Large intestine (tissue), 12 donors: ENCODE results near the gene PAX3. TPM values are rescaled to one million over a fixed set of nuclear protein-coding genes. Genes with fewer than 3 reads are reported as not detected.

Source experiments
- DNase-seq, 2 donors: peaks; one replicate each; pipeline versions ENCODE4 v3.0.0 to v3.0.0-alpha.2; 2013
- H3K27ac ChIP-seq: one replicate; pipeline ENCODE4 v1.5.1; 2013; ENCODE audit warnings: low read length
- H3K27me3 ChIP-seq: 2 replicates; pipeline ENCODE4 v1.6.1; 2013; ENCODE audit warnings: low read length; ENCODE audit not compliant: control insufficient read depth, insufficient read depth
- H3K36me3 ChIP-seq: 2 replicates; pipeline ENCODE4 v1.6.1; 2013; ENCODE audit warnings: low read length; ENCODE audit not compliant: control insufficient read depth, insufficient read depth
- H3K4me1 ChIP-seq: one replicate; pipeline ENCODE4 v1.6.1; 2013; ENCODE audit warnings: low read length; ENCODE audit not compliant: control insufficient read depth, insufficient read depth
- H3K4me3 ChIP-seq: one replicate; pipeline ENCODE4 v1.5.1; 2013; ENCODE audit warnings: low read length
- H3K9me3 ChIP-seq: one replicate; pipeline ENCODE4 v1.6.1; 2013; ENCODE audit warnings: mild to moderate bottlenecking, low read depth, low read length, moderate library complexity; ENCODE audit not compliant: control insufficient read depth
- WGBS: methylation state at CpG from one replicate; pipeline ENCODE4 v1.1.5; 2013; ENCODE audit warnings: low lambda C conversion rate; ENCODE audit not compliant: insufficient coverage; 5-methylcytosine and 5-hydroxymethylcytosine counted together
- long read RNA-seq, 11 donors: transcript quantifications; one replicate each; lab custom pipeline, GENCODE V29; 2026
- polyA plus RNA-seq: library from polyadenylated mRNA; unstranded; fragments of 120-200 nt; gene quantifications from one replicate; pipeline ENCODE4 v1.2.1, GENCODE V29; 2013

PAX3 gene
- polyA plus RNA-seq = 0.03 TPM
- long read RNA-seq, donor 1 = 0 reads
- long read RNA-seq, donor 2 = 0 reads
- long read RNA-seq, donor 3 = 0 reads
- long read RNA-seq, donor 4 = 0 reads
- long read RNA-seq, donor 5 = 0 reads
- long read RNA-seq, donor 6 = 0 reads
- long read RNA-seq, donor 7 = 0 reads
- long read RNA-seq, donor 8 = 0 reads
- long read RNA-seq, donor 9 = 0 reads
- long read RNA-seq, donor 10 = 0 reads
- long read RNA-seq, donor 11 = 0 reads

GRCh38 chr2:222298311-222299150 is at the start of gene PAX3:
PAX3 (minus strand) TSS chr2:222298998; CDS start chr2:222298615, 383 bp downstream.
- Histone ChIP-seq H3K9me3 (peaks cover 18% of the 10 kb centered on the region), H3K4me3 (no peak within 1 kb of the TSS), H3K27ac (no peak within 1 kb of the TSS), H3K4me1 (no peaks in the 10 kb centered on the region), H3K27me3 (peaks cover 99% of the 10 kb centered on the region), H3K36me3 (no peaks in the 10 kb centered on the region)
- DNase-seq = no peak
- WGBS = no CpG with 5 or more reads among the region's 63 CpGs

GRCh38 chr2:222341331-222341730 is 42.5 kb upstream of the PAX3 start:
- H3K36me3 ChIP-seq = no peaks in the 10 kb centered on the region
- H3K27me3 ChIP-seq = no peaks in the 10 kb centered on the region
- H3K4me1 ChIP-seq = no peaks in the 10 kb centered on the region
- no peak for DNase-seq
- no peaks in the 10 kb centered on the region for H3K9me3 ChIP-seq
- H3K27ac ChIP-seq = no peak overlapping the region
- WGBS = no CpG with 5 or more reads among the region's 1 CpG
- no peak overlapping the region for H3K4me3 ChIP-seq

- Histone ChIP-seq H3K4me1 (no peaks in the 10 kb centered on the region), H3K4me3 (no peak overlapping the region), H3K36me3 (no peaks in the 10 kb centered on the region), H3K27me3 (no peaks in the 10 kb centered on the region), H3K27ac (no peak overlapping the region), H3K9me3 (peaks cover 9% of the 10 kb centered on the region)
- no CpG with 5 or more reads among the region's 1 CpG for WGBS
- no peak for DNase-seq
Observed at GRCh38 chr2:222338374-222338773, 39.6 kb upstream of the PAX3 start.

GRCh38 chr2:222336931-222337330 is 38.1 kb upstream of the PAX3 start:
- H3K4me1 ChIP-seq = no peaks in the 10 kb centered on the region
- no peaks in the 10 kb centered on the region for H3K36me3 ChIP-seq
- no peak overlapping the region for H3K4me3 ChIP-seq
- no peaks in the 10 kb centered on the region for H3K27me3 ChIP-seq
- DNase-seq = no peak
- peaks cover 9% of the 10 kb centered on the region for H3K9me3 ChIP-seq
- no peak overlapping the region for H3K27ac ChIP-seq

GRCh38 chr2:222336442-222336841 is 37.6 kb upstream of the PAX3 start:
- no peak overlapping the region for H3K4me3 ChIP-seq
- 0% methylated on average over 1 of the region's 1 CpG for WGBS
- H3K4me1 ChIP-seq = no peaks in the 10 kb centered on the region
- no peaks in the 10 kb centered on the region for H3K36me3 ChIP-seq
- peaks cover 9% of the 10 kb centered on the region for H3K9me3 ChIP-seq
- H3K27me3 ChIP-seq = no peaks in the 10 kb centered on the region
- H3K27ac ChIP-seq = no peak overlapping the region
- no peak for DNase-seq

GRCh38 chr2:222334914-222335313 is 36.1 kb upstream of the PAX3 start:
- no peak overlapping the region for H3K27ac ChIP-seq
- H3K9me3 ChIP-seq = peaks cover 9% of the 10 kb centered on the region
- no peak overlapping the region for H3K4me3 ChIP-seq
- 100% methylated on average over 2 of the region's 2 CpGs for WGBS
- H3K27me3 ChIP-seq = peaks cover 2% of the 10 kb centered on the region
- no peaks in the 10 kb centered on the region for H3K36me3 ChIP-seq
- no peaks in the 10 kb centered on the region for H3K4me1 ChIP-seq
- no peak for DNase-seq

GRCh38 chr2:222333397-222333796 is 34.6 kb upstream of the PAX3 start:
- no peak for DNase-seq
- H3K4me3 ChIP-seq = no peak overlapping the region
- H3K9me3 ChIP-seq = peaks cover 9% of the 10 kb centered on the region
- no peak overlapping the region for H3K27ac ChIP-seq
- no CpG with 5 or more reads among the region's 2 CpGs for WGBS
- no peaks in the 10 kb centered on the region for H3K36me3 ChIP-seq
- peaks cover 2% of the 10 kb centered on the region for H3K27me3 ChIP-seq
- H3K4me1 ChIP-seq = no peaks in the 10 kb centered on the region

- Histone ChIP-seq H3K27me3 (peaks cover 4% of the 10 kb centered on the region), H3K4me1 (no peaks in the 10 kb centered on the region), H3K9me3 (peaks cover 9% of the 10 kb centered on the region), H3K4me3 (no peak overlapping the region), H3K27ac (no peak overlapping the region), H3K36me3 (no peaks in the 10 kb centered on the region)
- WGBS = no CpG with 5 or more reads among the region's 4 CpGs
- DNase-seq = no peak
Observed at GRCh38 chr2:222332116-222332515, 33.3 kb upstream of the PAX3 start.

GRCh38 chr2:222330910-222331309 is 32.1 kb upstream of the PAX3 start:
- WGBS = 100% methylated on average over 1 of the region's 4 CpGs

GRCh38 chr2:222322236-222322635 is 23.4 kb upstream of the PAX3 start:
- no peak for DNase-seq
- H3K27ac ChIP-seq = no peak overlapping the region
- peaks cover 59% of the 10 kb centered on the region for H3K27me3 ChIP-seq
- no peaks in the 10 kb centered on the region for H3K9me3 ChIP-seq
- H3K4me1 ChIP-seq = peaks cover 8% of the 10 kb centered on the region
- H3K4me3 ChIP-seq = no peak overlapping the region
- H3K36me3 ChIP-seq = no peaks in the 10 kb centered on the region

More at GRCh38 chr2:222330910-222331309, 32.1 kb upstream of the PAX3 start:
- H3K27me3 ChIP-seq = peaks cover 10% of the 10 kb centered on the region
- no peak overlapping the region for H3K4me3 ChIP-seq
- no peak for DNase-seq
- peaks cover 9% of the 10 kb centered on the region for H3K9me3 ChIP-seq
- H3K4me1 ChIP-seq = no peaks in the 10 kb centered on the region
- no peaks in the 10 kb centered on the region for H3K36me3 ChIP-seq
- H3K27ac ChIP-seq = no peak overlapping the region
